ENCODE data around the gene MADD. TPM values are rescaled to one million over a fixed set of nuclear protein-coding genes. Genes with fewer than 3 reads are reported as not detected.

The MADD gene
- total and polyA plus RNA-seq, 2 donors (not counting 3 experiments of a cell fraction or from before 2014, with no cell fraction given): 35.3 to 36.8 TPM

GRCh38 chr11:47257517-47258316 lies 12.2 kb upstream of the MADD start, which contains the start of gene NR1H3:
Gene NR1H3 (plus strand): TSS chr11:47257996. CDS start chr11:47259217, 1,221 bp downstream.
- Histone ChIP-seq H3K4me1 (ENCODE audit: control insufficient read depth, extremely low read depth, insufficient read depth, low read length) (peaks cover 27% of the 10 kb centered on the region), H2AFZ (ENCODE audit: low read depth, low read length) (peak within 1 kb of the TSS; percentile 81), H3K79me2 (ENCODE audit: control insufficient read depth, insufficient read depth, low read length) (no peaks in the 10 kb centered on the region), H3K9me3 (replicated peaks; ENCODE audit: control insufficient read depth, insufficient read depth, low read length) (no peaks in the 10 kb centered on the region), H3K9me1 (replicated peaks; ENCODE audit: control insufficient read depth, extremely low read depth, insufficient read depth, low read length) (no peaks in the 10 kb centered on the region), H3K9ac (replicated peaks; ENCODE audit: extremely low read depth, insufficient read depth, low read length) (no peak within 1 kb of the TSS), H3K27ac (ENCODE audit: insufficient read depth, low read depth, low read length) (no peak within 1 kb of the TSS), H3K27me3 (ENCODE audit: control insufficient read depth in 2 of 2, insufficient read depth in 2 of 2, low read length in 2 of 2) (no peaks in the 10 kb centered on the region), H4K20me1 (replicated peaks; ENCODE audit: control insufficient read depth, extremely low read depth, insufficient read depth, low read length) (no peaks in the 10 kb centered on the region), H3K36me3 (ENCODE audit: control insufficient read depth in 2 of 2, extremely low read depth in 1 of 2, insufficient read depth in 2 of 2, low read length in 2 of 2) (no peaks in the 10 kb centered on the region), H3K4me2 (ENCODE audit: insufficient read depth, low read length) (no peak within 1 kb of the TSS), H3K4me3 (replicated peaks in 1 of 3; ENCODE audit: insufficient read depth in 1 of 3, low read depth in 1 of 3, low read length in 3 of 3) (peak within 1 kb of the TSS in 1 of 3 experiments; percentile 7)
- dilution Hi-C loops (cut with MboI; ENCODE audit: extremely low pct_ligation_motif_present, low sequenced_read_pairs): no loop called here
- TF ChIP-seq JUN (IDR thresholded peaks at IDR 0.05; ENCODE audit: borderline replicate concordance, insufficient read depth, insufficient read length, low read depth) (no peak), CTCF (IDR thresholded peaks at IDR 0.05; ENCODE audit: extremely low read depth in 1 of 2, insufficient read depth in 1 of 2, low read depth in 1 of 2, low read length in 2 of 2) (peak; percentile 32 to 53), MAX (IDR thresholded peaks at IDR 0.05; ENCODE audit: insufficient read depth, insufficient read length) (no peak), POLR2AphosphoS5 (IDR thresholded peaks at IDR 0.05; ENCODE audit: insufficient read depth, low read depth, low read length) (no peak)
- FAIRE-seq (peak; percentile 70), DNase-seq (ENCODE audit: low read depth, low spot score) (peak; percentile 49)
- ChIA-PET CTCF (interaction anchor here (0.6 to 4.8 kb wide), 18 partner anchors 9 to 158 kb away, joined by 3 to 67 read pairs (median 5); partner anchors contain the start of genes ACP2, ARFGAP2, DDB2 and MADD), POLR2A (interaction anchor here (0.8 kb wide), 1 partner anchor 9 kb away, joined by 4 read pairs; the partner anchor contains the start of gene ACP2)
- BruUV-seq (replicated peaks): no TSS peak
- intact Hi-C loops (cut with micrococcal nuclease): loop anchor here (2.0 kb wide), 1 partner anchor 97 kb away; no protein-coding TSS in a partner anchor

Measured in endothelial cell of umbilical vein (primary cell).